ENCODE measurements around the gene JSRP1. TPM values are rescaled to one million over a fixed set of nuclear protein-coding genes. Genes with fewer than 3 reads are reported as not detected.

JSRP1 gene
- total and polyA plus RNA-seq, 2 donors from 2014 or later: 0.37 to 5.0 TPM

DNA sequence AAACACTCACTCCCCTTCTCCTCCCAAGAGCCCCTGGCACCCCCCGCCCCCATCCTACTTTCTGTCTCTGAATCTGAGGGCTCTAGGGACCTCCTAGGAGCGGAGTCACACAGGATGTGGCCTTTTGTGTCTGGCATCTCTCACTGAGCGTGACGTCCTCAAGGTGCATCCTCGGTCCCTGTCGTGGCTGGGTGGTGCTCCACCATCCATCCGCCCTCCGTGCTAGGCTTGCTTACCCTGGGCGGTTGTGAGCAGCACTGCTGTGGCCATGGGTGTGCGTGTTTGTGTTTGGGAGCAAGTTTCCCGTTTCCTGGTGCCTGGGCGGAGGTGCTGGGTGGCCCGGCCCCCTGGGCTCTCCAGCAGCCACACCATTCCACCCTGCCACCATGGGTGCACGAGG lies 32.3 kb downstream of the JSRP1 start:
- FAIRE-seq: no peak
- peaks cover 0 to 6% (median 2%) of the 10 kb centered on the region in 3 donors for H3K36me3 ChIP-seq (ENCODE audit: control insufficient read depth in 2 of 3, insufficient read depth in 3 of 3, low read length in 3 of 3)
- H3K4me3 ChIP-seq (ENCODE audit: low read length in 3 of 3): no peak overlapping the region
- no peak overlapping the region for H3K9ac ChIP-seq (ENCODE audit: low read length in 3 of 3)
- H3K27ac ChIP-seq (ENCODE audit: low read depth in 2 of 2, low read length in 2 of 2): no peak overlapping the region
- H3K27me3 ChIP-seq (ENCODE audit: control insufficient read depth, insufficient read depth, low read length): no peaks in the 10 kb centered on the region
- no peak for DNase-seq
- no peak for TF ChIP-seq CTCF (IDR thresholded peaks at IDR 0.05; ENCODE audit: borderline replicate concordance, extremely low read depth, insufficient read depth)
- intact Hi-C loops (cut with DNase I): no loop called here
- H3K4me1 ChIP-seq (ENCODE audit: control insufficient read depth in 2 of 3, insufficient read depth in 2 of 3, low read depth in 1 of 3, low read length in 3 of 3): peaks cover 0 to 9% (median 0%) of the 10 kb centered on the region in 3 donors
- H3K9me3 ChIP-seq (ENCODE audit: control insufficient read depth in 2 of 3, insufficient read depth in 1 of 3, low read length in 3 of 3): no peaks in the 10 kb centered on the region

GRCh38 chr19:2223391-2223790 lies 32.8 kb downstream of the JSRP1 start:
- Histone ChIP-seq H3K9ac (ENCODE audit: low read length in 3 of 3) (no peak overlapping the region), H3K27ac (ENCODE audit: low read depth in 2 of 2, low read length in 2 of 2) (no peak overlapping the region), H3K36me3 (ENCODE audit: control insufficient read depth in 2 of 3, insufficient read depth in 3 of 3, low read length in 3 of 3) (peaks cover 0 to 6% (median 2%) of the 10 kb centered on the region in 3 donors), H3K4me3 (ENCODE audit: low read length in 3 of 3) (no peak overlapping the region), H3K9me3 (ENCODE audit: control insufficient read depth in 2 of 3, insufficient read depth in 1 of 3, low read length in 3 of 3) (no peaks in the 10 kb centered on the region), H3K27me3 (ENCODE audit: control insufficient read depth, insufficient read depth, low read length) (no peaks in the 10 kb centered on the region), H3K4me1 (ENCODE audit: control insufficient read depth in 2 of 3, insufficient read depth in 2 of 3, low read depth in 1 of 3, low read length in 3 of 3) (peaks cover 0 to 4% (median 0%) of the 10 kb centered on the region in 3 donors)
- TF ChIP-seq CTCF (IDR thresholded peaks at IDR 0.05; ENCODE audit: borderline replicate concordance, extremely low read depth, insufficient read depth): no peak
- intact Hi-C loops (cut with DNase I): no loop called here
- DNase-seq: no peak
- FAIRE-seq: no peak

DNA sequence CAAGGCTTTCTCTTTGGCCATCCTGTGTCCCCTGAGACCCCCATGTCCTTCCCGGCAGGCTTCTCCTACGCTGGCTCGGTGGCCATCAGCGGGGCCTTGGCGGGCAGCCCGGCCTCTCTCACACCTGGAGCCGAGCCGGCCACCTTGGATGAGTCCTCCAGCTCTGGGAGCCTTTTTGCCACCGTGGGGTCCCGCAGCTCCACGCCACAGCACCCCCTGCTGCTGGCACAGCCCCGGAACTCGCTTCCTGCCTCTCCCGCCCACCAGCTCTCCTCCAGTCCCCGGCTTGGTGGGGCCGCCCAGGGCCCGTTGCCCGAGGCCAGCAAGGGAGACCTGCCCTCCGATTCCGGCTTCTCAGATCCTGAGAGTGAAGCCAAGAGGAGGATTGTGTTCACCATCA lies 34.3 kb downstream of the JSRP1 start:
- DNase-seq (no peak), FAIRE-seq (no peak)
- H3K4me1 ChIP-seq (ENCODE audit: control insufficient read depth in 2 of 3, insufficient read depth in 2 of 3, low read depth in 1 of 3, low read length in 3 of 3): peaks cover 0 to 4% (median 0%) of the 10 kb centered on the region in 3 donors
- H3K36me3 ChIP-seq (ENCODE audit: control insufficient read depth in 2 of 3, insufficient read depth in 3 of 3, low read length in 3 of 3): peaks cover 0 to 9% (median 6%) of the 10 kb centered on the region in 3 donors
- TF ChIP-seq CTCF (IDR thresholded peaks at IDR 0.05; ENCODE audit: borderline replicate concordance, extremely low read depth, insufficient read depth): no peak
- H3K4me3 ChIP-seq (ENCODE audit: low read length in 3 of 3): no peak overlapping the region
- intact Hi-C loops (cut with DNase I): no loop called here
- H3K9me3 ChIP-seq (ENCODE audit: control insufficient read depth in 2 of 3, insufficient read depth in 1 of 3, low read length in 3 of 3): no peaks in the 10 kb centered on the region
- H3K27ac ChIP-seq (ENCODE audit: low read depth in 2 of 2, low read length in 2 of 2): no peak overlapping the region
- no peaks in the 10 kb centered on the region for H3K27me3 ChIP-seq (ENCODE audit: control insufficient read depth, insufficient read depth, low read length)
- H3K9ac ChIP-seq (ENCODE audit: low read length in 3 of 3): no peak overlapping the region

DNA sequence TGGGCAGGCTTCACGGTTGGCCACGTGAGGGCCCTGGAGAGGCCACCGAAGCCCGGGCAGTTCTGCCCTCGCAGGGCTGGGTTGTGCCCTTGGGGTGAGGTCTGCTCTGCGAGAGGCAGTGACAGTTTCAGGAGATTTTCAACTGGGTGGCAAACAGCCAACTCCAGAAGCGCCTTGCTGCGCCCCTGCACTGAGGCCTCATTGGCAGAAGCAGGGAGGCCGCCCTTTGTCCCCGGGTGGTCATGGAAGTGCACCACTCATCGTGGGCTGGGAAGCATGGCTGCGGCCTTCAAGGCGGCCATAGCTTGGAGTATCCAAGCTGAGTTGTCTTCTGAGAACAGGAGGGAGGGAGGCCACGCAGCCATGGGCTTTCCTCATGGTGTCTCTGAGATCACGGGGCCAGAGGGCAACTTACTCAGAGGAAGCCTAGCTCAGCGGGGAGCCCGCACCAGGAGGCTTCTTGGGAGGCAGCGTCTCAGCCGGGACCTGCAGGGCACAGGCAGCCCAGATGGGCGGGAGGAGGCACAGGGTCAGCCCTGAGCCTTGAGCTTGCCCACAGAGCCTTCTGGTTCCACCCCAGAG lies 34.9 kb downstream of the JSRP1 start:
- FAIRE-seq (no peak), DNase-seq (no peak)
- intact Hi-C loops (cut with DNase I): no loop called here
- no peak overlapping the region for H3K27ac ChIP-seq (ENCODE audit: low read depth in 2 of 2, low read length in 2 of 2)
- peaks cover 0 to 4% (median 0%) of the 10 kb centered on the region in 3 donors for H3K4me1 ChIP-seq (ENCODE audit: control insufficient read depth in 2 of 3, insufficient read depth in 2 of 3, low read depth in 1 of 3, low read length in 3 of 3)
- H3K36me3 ChIP-seq (ENCODE audit: control insufficient read depth in 2 of 3, insufficient read depth in 3 of 3, low read length in 3 of 3): peaks cover 0 to 15% (median 6%) of the 10 kb centered on the region in 3 donors
- no peaks in the 10 kb centered on the region for H3K9me3 ChIP-seq (ENCODE audit: control insufficient read depth in 2 of 3, insufficient read depth in 1 of 3, low read length in 3 of 3)
- H3K4me3 ChIP-seq (ENCODE audit: low read length in 3 of 3): no peak overlapping the region
- no peak overlapping the region for H3K9ac ChIP-seq (ENCODE audit: low read length in 3 of 3)
- no peaks in the 10 kb centered on the region for H3K27me3 ChIP-seq (ENCODE audit: control insufficient read depth, insufficient read depth, low read length)
- TF ChIP-seq CTCF (IDR thresholded peaks at IDR 0.05; ENCODE audit: borderline replicate concordance, extremely low read depth, insufficient read depth): no peak

Measured in kidney (tissue), 14 donors.